Neural progenitor cell (in vitro differentiated cells): ENCODE data around the gene RGS7. TPM values are rescaled to one million over a fixed set of nuclear protein-coding genes. Genes with fewer than 3 reads are reported as not detected.

ENCODE experiments used
- DNase-seq: peaks from one replicate; pipeline ENCODE4 v3.0.0-alpha.2; 2016; ENCODE audit warnings: low spot score
- H2AFZ ChIP-seq: fragments of 200-600 bp; sonication (generic); replicated peaks from 2 replicates; pipeline ENCODE4 v1.6.1; 2016; ENCODE audit warnings: antibody characterized with exemption
- H3F3A ChIP-seq: fragments of 200-600 bp; sonication (generic); 2 replicates; pipeline ENCODE4 v1.6.1; 2016; ENCODE audit warnings: antibody characterized with exemption, low read depth
- H3K27ac ChIP-seq: fragments of 200-600 bp; sonication (generic); 2 replicates; pipeline ENCODE4 v1.5.1; 2016; ENCODE audit warnings: mild to moderate bottlenecking
- H3K27me3 ChIP-seq: fragments of 200-600 bp; sonication (generic); 2 replicates; pipeline ENCODE4 v1.6.1; 2016; ENCODE audit warnings: mild to moderate bottlenecking, moderate library complexity
- H3K36me3 ChIP-seq: fragments of 200-600 bp; sonication (generic); 2 replicates; pipeline ENCODE4 v1.5.1; 2016
- H3K4me1 ChIP-seq: fragments of 200-600 bp; sonication (generic); 2 replicates; pipeline ENCODE4 v1.6.1; 2016; ENCODE audit warnings: mixed run types
- H3K4me2 ChIP-seq: fragments of 200-600 bp; sonication (generic); 2 replicates; pipeline ENCODE4 v1.6.1; 2016
- H3K4me3 ChIP-seq: fragments of 200-600 bp; sonication (generic); 2 replicates; pipeline ENCODE4 v1.5.1; 2016
- H3K79me2 ChIP-seq: fragments of 200-600 bp; sonication (generic); 2 replicates; pipeline ENCODE4 v1.6.1; 2016; ENCODE audit warnings: low read depth
- H3K9ac ChIP-seq: fragments of 200-600 bp; sonication (generic); 2 replicates; pipeline ENCODE4 v1.6.1; 2016
- H3K9me3 ChIP-seq: fragments of 200-600 bp; sonication (generic); 2 replicates; pipeline ENCODE4 v1.5.1; 2016; ENCODE audit warnings: low read depth
- H4K20me1 ChIP-seq: fragments of 200-600 bp; sonication (generic); 2 replicates; pipeline ENCODE4 v1.6.1; 2016; ENCODE audit warnings: low read depth
- H3K27ac Mint-ChIP-seq: 3 replicates; pipeline ENCODE4 v1.8.0; 2021; ENCODE audit warnings: mixed read lengths
- H3K27me3 Mint-ChIP-seq: 2 replicates; pipeline ENCODE4 v1.8.0; 2022; ENCODE audit warnings: low read depth, mild to moderate bottlenecking, inconsistent platforms, moderate library complexity, mixed read lengths; ENCODE audit not compliant: insufficient read depth
- H3K36me3 Mint-ChIP-seq: 3 replicates; pipeline ENCODE4 v1.8.0; 2021; ENCODE audit warnings: mixed read lengths
- H3K4me1 Mint-ChIP-seq: 3 replicates; pipeline ENCODE4 v1.8.0; 2021; ENCODE audit warnings: mixed read lengths
- H3K4me3 Mint-ChIP-seq: 3 replicates; pipeline ENCODE4 v1.8.0; 2021; ENCODE audit warnings: mild to moderate bottlenecking, moderate library complexity, mixed read lengths
- H3K9me3 Mint-ChIP-seq: 3 replicates; pipeline ENCODE4 v1.8.0; 2020; ENCODE audit warnings: mixed read lengths
- CTCF ChIP-seq: fragments of 200-600 bp; sonication (generic); IDR thresholded peaks from 2 replicates; pipeline ENCODE4 v1.5.1; 2017; ENCODE audit warnings: antibody characterized with exemption, mild to moderate bottlenecking
- EZH2 ChIP-seq: fragments of 200-600 bp; sonication (generic); IDR thresholded peaks from 2 replicates; pipeline ENCODE4 v1.6.1; 2017; ENCODE audit warnings: antibody characterized with exemption, mild to moderate bottlenecking, moderate library complexity
- EZH2phosphoT487 ChIP-seq: fragments of 200-600 bp; sonication (generic); IDR thresholded peaks from 2 replicates; pipeline ENCODE4 v1.6.1; 2017; ENCODE audit warnings: antibody characterized with exemption
- total RNA-seq: library from RNA; depleted of rRNA; stranded (reverse); fragments of >200 nt; gene quantifications from 2 replicates; pipeline ENCODE4 v1.2.3, GENCODE V29; 2015; ENCODE audit warnings: low replicate concordance

RGS7 gene
- total RNA-seq, 1 donor from 2014 or later: not detected

- H3K4me3 ChIP-seq: no peak overlapping the region
- H3K4me1 ChIP-seq: no peaks in the 10 kb centered on the region
- Mint-ChIP-seq H3K4me1 (no peaks in the 10 kb centered on the region), H3K27me3 (no peaks in the 10 kb centered on the region), H3K4me3 (no peak overlapping the region), H3K36me3 (no peaks in the 10 kb centered on the region), H3K27ac (no peak overlapping the region), H3K9me3 (no peaks in the 10 kb centered on the region)
- no peak for DNase-seq
- no peak overlapping the region for H3K9ac ChIP-seq
- H3K27me3 ChIP-seq: no peaks in the 10 kb centered on the region
- H3K79me2 ChIP-seq: no peaks in the 10 kb centered on the region
- no peak overlapping the region for H2AFZ ChIP-seq
- no peaks in the 10 kb centered on the region for H3K9me3 ChIP-seq
- no peak overlapping the region for H3K4me2 ChIP-seq
- no peak overlapping the region for H3K27ac ChIP-seq
- no peaks in the 10 kb centered on the region for H4K20me1 ChIP-seq
- no peaks in the 10 kb centered on the region for H3K36me3 ChIP-seq
- TF ChIP-seq CTCF (no peak), EZH2phosphoT487 (no peak), EZH2 (no peak)
- no peaks in the 10 kb centered on the region for H3F3A ChIP-seq
Measured at GRCh38 chr1:241131636-241132194, 225.3 kb downstream of the RGS7 start.

GRCh38 chr1:241130881-241131280 is 226.1 kb downstream of the RGS7 start:
- H3K9me3 Mint-ChIP-seq: no peaks in the 10 kb centered on the region
- Histone ChIP-seq H3K4me1 (no peaks in the 10 kb centered on the region), H3K4me2 (no peak overlapping the region), H3K36me3 (no peaks in the 10 kb centered on the region), H3K27ac (no peak overlapping the region), H3K9ac (no peak overlapping the region), H3F3A (no peaks in the 10 kb centered on the region), H3K4me3 (no peak overlapping the region), H2AFZ (no peak overlapping the region), H3K27me3 (no peaks in the 10 kb centered on the region), H3K9me3 (no peaks in the 10 kb centered on the region), H3K79me2 (no peaks in the 10 kb centered on the region), H4K20me1 (no peaks in the 10 kb centered on the region)
- DNase-seq: no peak
- TF ChIP-seq CTCF: no peak
- TF ChIP-seq EZH2: no peak
- TF ChIP-seq EZH2phosphoT487: no peak
- no peaks in the 10 kb centered on the region for H3K27me3 Mint-ChIP-seq
- no peak overlapping the region for H3K4me3 Mint-ChIP-seq
- H3K36me3 Mint-ChIP-seq: no peaks in the 10 kb centered on the region
- no peak overlapping the region for H3K27ac Mint-ChIP-seq
- H3K4me1 Mint-ChIP-seq: no peaks in the 10 kb centered on the region

GRCh38 chr1:241129207-241129960 is 227.6 kb downstream of the RGS7 start:
- TF ChIP-seq EZH2: no peak
- Histone ChIP-seq H3K9me3 (no peaks in the 10 kb centered on the region), H3K4me3 (no peak overlapping the region), H3K27me3 (no peaks in the 10 kb centered on the region), H2AFZ (peak overlapping the region; percentile 57), H3K79me2 (no peaks in the 10 kb centered on the region), H4K20me1 (no peaks in the 10 kb centered on the region), H3K9ac (no peak overlapping the region), H3K27ac (no peak overlapping the region), H3K4me2 (no peak overlapping the region), H3F3A (no peaks in the 10 kb centered on the region), H3K36me3 (no peaks in the 10 kb centered on the region), H3K4me1 (no peaks in the 10 kb centered on the region)
- peaks cover 4% of the 10 kb centered on the region for H3K4me1 Mint-ChIP-seq
- H3K9me3 Mint-ChIP-seq: no peaks in the 10 kb centered on the region
- no peak overlapping the region for H3K4me3 Mint-ChIP-seq
- H3K36me3 Mint-ChIP-seq: no peaks in the 10 kb centered on the region
- no peak overlapping the region for H3K27ac Mint-ChIP-seq
- no peak for DNase-seq
- H3K27me3 Mint-ChIP-seq: no peaks in the 10 kb centered on the region

GRCh38 chr1:241125286-241125685 is 231.7 kb downstream of the RGS7 start:
- no peaks in the 10 kb centered on the region for H3K27me3 ChIP-seq
- H4K20me1 ChIP-seq: no peaks in the 10 kb centered on the region
- no peak overlapping the region for H3K4me3 Mint-ChIP-seq
- H3K36me3 ChIP-seq: no peaks in the 10 kb centered on the region
- no peaks in the 10 kb centered on the region for H3F3A ChIP-seq
- no peaks in the 10 kb centered on the region for H3K4me1 ChIP-seq
- H3K9ac ChIP-seq: no peak overlapping the region
- no peaks in the 10 kb centered on the region for H3K9me3 Mint-ChIP-seq
- peaks cover 4% of the 10 kb centered on the region for H3K4me1 Mint-ChIP-seq
- H3K27ac ChIP-seq: no peak overlapping the region
- peaks cover 2% of the 10 kb centered on the region for H3K27me3 Mint-ChIP-seq
- H3K4me3 ChIP-seq: no peak overlapping the region
- no peak for DNase-seq
- no peak overlapping the region for H3K27ac Mint-ChIP-seq
- no peak overlapping the region for H3K4me2 ChIP-seq
- no peak overlapping the region for H2AFZ ChIP-seq
- H3K36me3 Mint-ChIP-seq: no peaks in the 10 kb centered on the region
- no peak for TF ChIP-seq EZH2
- TF ChIP-seq CTCF: no peak
- no peak for TF ChIP-seq EZH2phosphoT487
- H3K9me3 ChIP-seq: no peaks in the 10 kb centered on the region
- H3K79me2 ChIP-seq: no peaks in the 10 kb centered on the region
